ENCODE measurements around the gene ANKRD33. TPM values are rescaled to one million over a fixed set of nuclear protein-coding genes. Genes with fewer than 3 reads are reported as not detected.

ANKRD33 gene
- total RNA-seq, 1 experiment from 2014 or later: 0.21 TPM

- TF ChIP-seq REST (IDR thresholded peaks at IDR 0.05; ENCODE audit: insufficient read depth in 1 of 2, low read depth in 2 of 2, low read length in 1 of 2): no peak
- TF ChIP-seq SIN3A (IDR thresholded peaks at IDR 0.05; ENCODE audit: borderline replicate concordance, insufficient read depth, low read depth, low read length): no peak
- TF ChIP-seq TCF7L2 (IDR thresholded peaks at IDR 0.05; ENCODE audit: low read depth, low read length): no peak
- no peak for TF ChIP-seq POLR2AphosphoS5 (IDR thresholded peaks at IDR 0.05; ENCODE audit: low read depth, low read length)
- TF ChIP-seq CTCF (IDR thresholded peaks at IDR 0.05): no peak
- in situ Hi-C loops (cut with HindIII; ENCODE audit: low pct_unique_long_range_greater_than_20kb, low sequenced_read_pairs): no loop called here
- DNase-seq (ENCODE audit: low read depth, low spot score) (no peak), ATAC-seq (no peak)
- Histone ChIP-seq H3K4me3 (ENCODE audit: low read depth in 2 of 2, low read length in 2 of 2) (no peak overlapping the region), H3K36me3 (ENCODE audit: control insufficient read depth, insufficient read depth, low read length) (no peaks in the 10 kb centered on the region), H3K4me1 (ENCODE audit: control insufficient read depth, insufficient read depth, low read length) (no peaks in the 10 kb centered on the region), H3K9me3 (ENCODE audit: control insufficient read depth, insufficient read depth, low read depth, low read length) (no peaks in the 10 kb centered on the region), H3K27me3 (ENCODE audit: control insufficient read depth, insufficient read depth, low read length) (no peaks in the 10 kb centered on the region), H3K27ac (ENCODE audit: low read length) (no peak overlapping the region)
- ChIA-PET POLR2A (interaction anchor here (1.2 kb wide), 1 partner anchor 41 kb away, joined by 3 read pairs; no protein-coding TSS in a partner anchor), CTCF (no interaction called here)
- no TSS peak for BruUV-seq (replicated peaks)
- intact Hi-C loops (cut with micrococcal nuclease; ENCODE audit: unreplicated experiment): no loop called here
These were observed 33.3 kb downstream of the ANKRD33 start for GRCh38 chr12:51921017-51921725.

GRCh38 chr12:51922146-51922545 lies 34.2 kb downstream of the ANKRD33 start:
- intact Hi-C loops (cut with micrococcal nuclease; ENCODE audit: unreplicated experiment): no loop called here
- H3K27ac ChIP-seq (ENCODE audit: low read length): no peak overlapping the region
- no peaks in the 10 kb centered on the region for H3K36me3 ChIP-seq (ENCODE audit: control insufficient read depth, insufficient read depth, low read length)
- ATAC-seq: no peak
- POLR2A ChIA-PET: interaction anchor here (1.2 kb wide), 1 partner anchor 40 kb away, joined by 3 read pairs; no protein-coding TSS in a partner anchor
- H3K4me1 ChIP-seq (ENCODE audit: control insufficient read depth, insufficient read depth, low read length): no peaks in the 10 kb centered on the region
- CTCF ChIA-PET: no interaction called here
- H3K4me3 ChIP-seq (ENCODE audit: low read depth in 2 of 2, low read length in 2 of 2): no peak overlapping the region
- in situ Hi-C loops (cut with HindIII; ENCODE audit: low pct_unique_long_range_greater_than_20kb, low sequenced_read_pairs): no loop called here
- no peaks in the 10 kb centered on the region for H3K27me3 ChIP-seq (ENCODE audit: control insufficient read depth, insufficient read depth, low read length)
- no TSS peak for BruUV-seq (replicated peaks)
- DNase-seq (ENCODE audit: low read depth, low spot score): no peak
- no peak for TF ChIP-seq REST (IDR thresholded peaks at IDR 0.05; ENCODE audit: insufficient read depth in 1 of 2, low read depth in 2 of 2, low read length in 1 of 2)
- TF ChIP-seq CTCF (IDR thresholded peaks at IDR 0.05): no peak
- no peak for TF ChIP-seq SIN3A (IDR thresholded peaks at IDR 0.05; ENCODE audit: borderline replicate concordance, insufficient read depth, low read depth, low read length)
- TF ChIP-seq POLR2AphosphoS5 (IDR thresholded peaks at IDR 0.05; ENCODE audit: low read depth, low read length): no peak
- no peak for TF ChIP-seq TCF7L2 (IDR thresholded peaks at IDR 0.05; ENCODE audit: low read depth, low read length)
- H3K9me3 ChIP-seq (ENCODE audit: control insufficient read depth, insufficient read depth, low read depth, low read length): no peaks in the 10 kb centered on the region

Data from Panc1 (cell line).